GM12878 (cell line): ENCODE results near the gene TSFM. TPM values are rescaled to one million over a fixed set of nuclear protein-coding genes. Genes with fewer than 3 reads are reported as not detected.

Source experiments
- ASH2L ChIP-seq: fragments of 300-600, 200-600 bp; sonication (generic); IDR thresholded peaks from 2 replicates; pipeline ENCODE4 v1.6.1; 2017; ENCODE audit warnings: low read depth, mild to moderate bottlenecking, borderline replicate concordance
- BHLHE40 ChIP-seq, 2 experiments: fragments of 450-650 bp in 1 of 2; IDR thresholded peaks; 2 replicates each; pipeline ENCODE4 v1.6.1; 2011 to 2017; ENCODE audit warnings: low read depth in 2 of 2, borderline replicate concordance in 1 of 2, improper control_type of control experiment in 1 of 2, low read length in 1 of 2, mild to moderate bottlenecking in 1 of 2
- EED ChIP-seq: sonication (generic); IDR thresholded peaks from 2 replicates; pipeline ENCODE4 v1.6.1; 2016; ENCODE audit warnings: antibody characterized with exemption, low read depth
- ETV6 ChIP-seq, 2 experiments: fragments of 450-650 bp in 1 of 2; IDR thresholded peaks in 1 of 2; conservative IDR thresholded peaks in 1 of 2; 2 replicates each; pipeline ENCODE4 v1.6.1; 2014; ENCODE audit warnings: antibody characterized with exemption in 1 of 2, borderline replicate concordance in 1 of 2, low read depth in 1 of 2, mild to moderate bottlenecking in 1 of 2, moderate library complexity in 1 of 2
- EZH2 ChIP-seq: IDR thresholded peaks from 2 replicates; pipeline ENCODE4 v1.6.1; 2012; ENCODE audit warnings: low read depth, mild to moderate bottlenecking, control low read depth, inconsistent platforms, low read length, borderline replicate concordance; ENCODE audit not compliant: control insufficient read depth
- FOXK2 ChIP-seq: fragments of 450-650 bp; IDR thresholded peaks from 2 replicates; pipeline ENCODE4 v1.6.1; 2017; ENCODE audit warnings: mild to moderate bottlenecking, moderate library complexity
- GABPA ChIP-seq: IDR thresholded peaks from 2 replicates; pipeline ENCODE4 v1.6.1; 2014; ENCODE audit warnings: antibody characterized with exemption, low read depth, mild to moderate bottlenecking, inconsistent platforms
- HDAC2 ChIP-seq: fragments of 200-600 bp; sonication (generic); IDR thresholded peaks from 2 replicates; pipeline ENCODE4 v1.6.1; 2017
- HDGF ChIP-seq: fragments of 450-650 bp; IDR thresholded peaks from 2 replicates; pipeline ENCODE4 v1.6.1; 2016; ENCODE audit warnings: antibody characterized with exemption
- IKZF2 ChIP-seq, 2 experiments: fragments of 450-650 bp; IDR thresholded peaks; 2 replicates each; pipeline ENCODE4 v1.6.1; 2017; ENCODE audit warnings: mild to moderate bottlenecking in 2 of 2, moderate library complexity in 2 of 2
- KLF5 ChIP-seq: fragments of 450-650 bp; IDR thresholded peaks from 2 replicates; pipeline ENCODE4 v1.6.1; 2014; ENCODE audit warnings: mild to moderate bottlenecking; ENCODE audit not compliant: partially characterized antibody
- PAX5 ChIP-seq: IDR thresholded peaks from 2 replicates; pipeline ENCODE4 v1.6.1; 2011; ENCODE audit warnings: low read depth, low read length, borderline replicate concordance
- POLR2AphosphoS2 ChIP-seq: IDR thresholded peaks from 2 replicates; pipeline ENCODE4 v1.6.1; 2011; ENCODE audit warnings: low read depth, mild to moderate bottlenecking, low read length, improper control_type of control experiment, moderate library complexity
- SIN3A ChIP-seq: IDR thresholded peaks from 2 replicates; pipeline ENCODE4 v1.6.1; 2012; ENCODE audit warnings: low read depth, low read length, improper control_type of control experiment
- SMARCA5 ChIP-seq: fragments of 450-650 bp; IDR thresholded peaks from 2 replicates; pipeline ENCODE4 v1.6.1; 2017; ENCODE audit warnings: mild to moderate bottlenecking
- SP1 ChIP-seq: IDR thresholded peaks from one replicate; pipeline ENCODE4 v1.6.1; 2011; ENCODE audit warnings: low read depth, low read length
- ZBED1 ChIP-seq: IDR thresholded peaks from 2 replicates; pipeline ENCODE4 v1.6.1; 2016; ENCODE audit warnings: borderline replicate concordance
- ZSCAN29 ChIP-seq: fragments of 450-650 bp; IDR thresholded peaks from 2 replicates; pipeline ENCODE4 v1.6.1; 2017; ENCODE audit warnings: mild to moderate bottlenecking, moderate library complexity
- polyA plus RNA-seq, 11 experiments: library from polyadenylated mRNA; depleted of rRNA in 4 of 11; unstranded in 6 of 11; stranded (reverse) in 5 of 11; fragments of >200 nt; fragmentation: Nextera tagmentation in 4 of 11; fragmentation: Illumina TruSeq in 1 of 11; extraction: Ambion mirVana in 4 of 11; extraction: Trizol in 1 of 11; gene quantifications; 1 replicate in 1 of 11; 2 replicates in 10 of 11; pipeline versions ENCODE4 v1.2.1 to v1.2.3, GENCODE V29; 2011 to 2016; ENCODE audit warnings: inconsistent platforms in 2 of 11, missing spikeins in 2 of 11, low read depth in 1 of 11
- total RNA-seq, 4 experiments: library from RNA; depleted of rRNA in 3 of 4; stranded (reverse); fragments of >200 nt in 3 of 4; fragmentation: Illumina TruSeq in 1 of 4; extraction: Trizol in 1 of 4; gene quantifications; 2 replicates each; pipeline versions ENCODE4 v1.2.1 to v1.2.3, GENCODE V29; 2013 to 2021
- TF ChIP-seq, protein P1 (sequence below): IDR thresholded peaks from 2 replicates; pipeline ENCODE4 v1.6.1; 2012; ENCODE audit warnings: improper control_type of control experiment, low read depth, low read length; ENCODE audit not compliant: insufficient replicate concordance
- TF ChIP-seq, protein P2 (sequence below): fragments of 150-350 bp; IDR thresholded peaks from 2 replicates; pipeline ENCODE4 v1.6.1; 2016; ENCODE audit warnings: low read depth, low read length
- TF ChIP-seq, protein P3 (sequence below): fragments of 450-650 bp; conservative IDR thresholded peaks from 2 replicates; pipeline ENCODE4 v1.6.1; 2017; ENCODE audit warnings: mild to moderate bottlenecking, moderate library complexity

Gene TSFM
- total and polyA plus RNA-seq, 10 of the 15 experiments (the other 5 are each of a cell fraction or from before 2014, with no cell fraction given), result 36.7 to 132 (median 45.6) TPM

DNA sequence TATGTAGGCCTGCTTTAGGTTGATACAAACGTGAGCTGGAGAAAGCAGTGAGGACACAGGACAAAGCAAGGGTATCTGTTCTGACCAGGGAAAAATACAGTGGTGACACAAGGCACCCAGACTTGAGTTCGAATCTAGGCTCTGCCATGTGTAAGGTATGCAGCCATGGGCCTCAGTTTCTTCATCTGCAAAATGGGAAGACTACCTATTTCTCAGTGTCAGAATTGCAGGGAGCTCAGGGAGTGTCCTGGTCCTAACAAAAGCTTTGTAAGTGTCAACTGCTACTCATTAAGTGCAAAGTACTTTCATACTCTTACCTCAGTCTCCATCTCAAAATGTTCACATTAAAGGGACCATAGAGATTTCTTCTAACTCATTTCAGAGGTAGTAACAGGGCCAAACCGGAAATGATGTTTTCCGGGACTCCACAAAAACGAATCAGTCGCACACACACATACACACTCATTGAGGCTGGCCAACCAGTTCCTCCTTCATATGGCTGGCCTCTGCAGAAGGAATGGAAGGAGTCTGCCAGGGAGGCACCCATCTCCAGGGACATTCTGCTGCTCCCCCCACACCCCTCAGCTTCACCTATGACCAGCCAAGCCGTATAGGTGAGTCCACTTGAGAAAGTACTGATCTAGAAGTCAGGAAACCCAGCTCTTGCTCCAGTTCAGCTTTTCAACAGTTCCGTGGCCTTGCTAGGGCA, 56.2 kb downstream of the TSFM start (continued):
- TF ChIP-seq, protein P1, sequence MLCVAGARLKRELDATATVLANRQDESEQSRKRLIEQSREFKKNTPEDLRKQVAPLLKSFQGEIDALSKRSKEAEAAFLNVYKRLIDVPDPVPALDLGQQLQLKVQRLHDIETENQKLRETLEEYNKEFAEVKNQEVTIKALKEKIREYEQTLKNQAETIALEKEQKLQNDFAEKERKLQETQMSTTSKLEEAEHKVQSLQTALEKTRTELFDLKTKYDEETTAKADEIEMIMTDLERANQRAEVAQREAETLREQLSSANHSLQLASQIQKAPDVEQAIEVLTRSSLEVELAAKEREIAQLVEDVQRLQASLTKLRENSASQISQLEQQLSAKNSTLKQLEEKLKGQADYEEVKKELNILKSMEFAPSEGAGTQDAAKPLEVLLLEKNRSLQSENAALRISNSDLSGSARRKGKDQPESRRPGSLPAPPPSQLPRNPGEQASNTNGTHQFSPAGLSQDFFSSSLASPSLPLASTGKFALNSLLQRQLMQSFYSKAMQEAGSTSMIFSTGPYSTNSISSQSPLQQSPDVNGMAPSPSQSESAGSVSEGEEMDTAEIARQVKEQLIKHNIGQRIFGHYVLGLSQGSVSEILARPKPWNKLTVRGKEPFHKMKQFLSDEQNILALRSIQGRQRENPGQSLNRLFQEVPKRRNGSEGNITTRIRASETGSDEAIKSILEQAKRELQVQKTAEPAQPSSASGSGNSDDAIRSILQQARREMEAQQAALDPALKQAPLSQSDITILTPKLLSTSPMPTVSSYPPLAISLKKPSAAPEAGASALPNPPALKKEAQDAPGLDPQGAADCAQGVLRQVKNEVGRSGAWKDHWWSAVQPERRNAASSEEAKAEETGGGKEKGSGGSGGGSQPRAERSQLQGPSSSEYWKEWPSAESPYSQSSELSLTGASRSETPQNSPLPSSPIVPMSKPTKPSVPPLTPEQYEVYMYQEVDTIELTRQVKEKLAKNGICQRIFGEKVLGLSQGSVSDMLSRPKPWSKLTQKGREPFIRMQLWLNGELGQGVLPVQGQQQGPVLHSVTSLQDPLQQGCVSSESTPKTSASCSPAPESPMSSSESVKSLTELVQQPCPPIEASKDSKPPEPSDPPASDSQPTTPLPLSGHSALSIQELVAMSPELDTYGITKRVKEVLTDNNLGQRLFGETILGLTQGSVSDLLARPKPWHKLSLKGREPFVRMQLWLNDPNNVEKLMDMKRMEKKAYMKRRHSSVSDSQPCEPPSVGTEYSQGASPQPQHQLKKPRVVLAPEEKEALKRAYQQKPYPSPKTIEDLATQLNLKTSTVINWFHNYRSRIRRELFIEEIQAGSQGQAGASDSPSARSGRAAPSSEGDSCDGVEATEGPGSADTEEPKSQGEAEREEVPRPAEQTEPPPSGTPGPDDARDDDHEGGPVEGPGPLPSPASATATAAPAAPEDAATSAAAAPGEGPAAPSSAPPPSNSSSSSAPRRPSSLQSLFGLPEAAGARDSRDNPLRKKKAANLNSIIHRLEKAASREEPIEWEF, result no peak
- TF ChIP-seq, protein P2, sequence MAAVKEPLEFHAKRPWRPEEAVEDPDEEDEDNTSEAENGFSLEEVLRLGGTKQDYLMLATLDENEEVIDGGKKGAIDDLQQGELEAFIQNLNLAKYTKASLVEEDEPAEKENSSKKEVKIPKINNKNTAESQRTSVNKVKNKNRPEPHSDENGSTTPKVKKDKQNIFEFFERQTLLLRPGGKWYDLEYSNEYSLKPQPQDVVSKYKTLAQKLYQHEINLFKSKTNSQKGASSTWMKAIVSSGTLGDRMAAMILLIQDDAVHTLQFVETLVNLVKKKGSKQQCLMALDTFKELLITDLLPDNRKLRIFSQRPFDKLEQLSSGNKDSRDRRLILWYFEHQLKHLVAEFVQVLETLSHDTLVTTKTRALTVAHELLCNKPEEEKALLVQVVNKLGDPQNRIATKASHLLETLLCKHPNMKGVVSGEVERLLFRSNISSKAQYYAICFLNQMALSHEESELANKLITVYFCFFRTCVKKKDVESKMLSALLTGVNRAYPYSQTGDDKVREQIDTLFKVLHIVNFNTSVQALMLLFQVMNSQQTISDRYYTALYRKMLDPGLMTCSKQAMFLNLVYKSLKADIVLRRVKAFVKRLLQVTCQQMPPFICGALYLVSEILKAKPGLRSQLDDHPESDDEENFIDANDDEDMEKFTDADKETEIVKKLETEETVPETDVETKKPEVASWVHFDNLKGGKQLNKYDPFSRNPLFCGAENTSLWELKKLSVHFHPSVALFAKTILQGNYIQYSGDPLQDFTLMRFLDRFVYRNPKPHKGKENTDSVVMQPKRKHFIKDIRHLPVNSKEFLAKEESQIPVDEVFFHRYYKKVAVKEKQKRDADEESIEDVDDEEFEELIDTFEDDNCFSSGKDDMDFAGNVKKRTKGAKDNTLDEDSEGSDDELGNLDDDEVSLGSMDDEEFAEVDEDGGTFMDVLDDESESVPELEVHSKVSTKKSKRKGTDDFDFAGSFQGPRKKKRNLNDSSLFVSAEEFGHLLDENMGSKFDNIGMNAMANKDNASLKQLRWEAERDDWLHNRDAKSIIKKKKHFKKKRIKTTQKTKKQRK, result no peak
- TF ChIP-seq ETV6 (conservative IDR thresholded peaks at IDR 0.05 in 1 of 2, IDR thresholded peaks at IDR 0.05 in 1 of 2; ENCODE audit: borderline replicate concordance in 1 of 2, low read depth in 1 of 2) (peak in 1 of 2 experiments; percentile 41; a peak in 1 of 4 replicates), SIN3A (no peak), ZBED1 (no peak), EED (peak; percentile 47; the same call in 1 of the 2 replicates), ZSCAN29 (no peak), KLF5 (no peak), HDAC2 (no peak), FOXK2 (no peak), SP1 (no peak), PAX5 (no peak), ASH2L (no peak), GABPA (peak; percentile 60; the same call in 1 of the 2 replicates), EZH2 (no peak), SMARCA5 (peak; percentile 33; the same call in 1 of the 2 replicates), HDGF (no peak), IKZF2 (IDR thresholded peaks at IDR 0.05) (no peak), POLR2AphosphoS2 (no peak), BHLHE40 (IDR thresholded peaks at IDR 0.05; ENCODE audit: borderline replicate concordance in 1 of 2, low read depth in 2 of 2, low read length in 1 of 2) (no peak)
- TF ChIP-seq, protein P3, sequence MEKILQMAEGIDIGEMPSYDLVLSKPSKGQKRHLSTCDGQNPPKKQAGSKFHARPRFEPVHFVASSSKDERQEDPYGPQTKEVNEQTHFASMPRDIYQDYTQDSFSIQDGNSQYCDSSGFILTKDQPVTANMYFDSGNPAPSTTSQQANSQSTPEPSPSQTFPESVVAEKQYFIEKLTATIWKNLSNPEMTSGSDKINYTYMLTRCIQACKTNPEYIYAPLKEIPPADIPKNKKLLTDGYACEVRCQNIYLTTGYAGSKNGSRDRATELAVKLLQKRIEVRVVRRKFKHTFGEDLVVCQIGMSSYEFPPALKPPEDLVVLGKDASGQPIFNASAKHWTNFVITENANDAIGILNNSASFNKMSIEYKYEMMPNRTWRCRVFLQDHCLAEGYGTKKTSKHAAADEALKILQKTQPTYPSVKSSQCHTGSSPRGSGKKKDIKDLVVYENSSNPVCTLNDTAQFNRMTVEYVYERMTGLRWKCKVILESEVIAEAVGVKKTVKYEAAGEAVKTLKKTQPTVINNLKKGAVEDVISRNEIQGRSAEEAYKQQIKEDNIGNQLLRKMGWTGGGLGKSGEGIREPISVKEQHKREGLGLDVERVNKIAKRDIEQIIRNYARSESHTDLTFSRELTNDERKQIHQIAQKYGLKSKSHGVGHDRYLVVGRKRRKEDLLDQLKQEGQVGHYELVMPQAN, result no peak
